ENCODE results near the gene UBE2I.

UBE2I gene

DNA sequence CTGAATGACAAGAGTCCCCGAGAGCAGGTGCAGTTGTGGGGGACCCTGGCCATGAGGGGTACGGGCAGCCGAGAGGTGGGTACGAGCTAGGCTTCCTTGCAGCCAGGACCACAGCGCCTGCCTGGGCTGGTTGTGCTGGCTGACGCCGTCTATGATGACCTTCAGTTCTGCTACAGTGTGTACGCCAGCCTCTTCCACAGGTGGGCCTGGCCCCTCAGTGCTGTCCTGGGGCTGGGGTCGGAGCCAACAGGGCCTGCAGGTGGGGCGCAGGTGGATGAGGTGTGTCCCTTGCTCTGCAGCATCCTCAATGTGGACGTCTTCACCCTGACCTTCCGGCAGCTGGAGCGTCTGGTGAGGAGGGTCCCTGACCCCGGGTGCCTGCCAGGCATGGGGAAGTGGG, 35.1 kb downstream of the UBE2I start:
- no peak for DNase-seq

DNA sequence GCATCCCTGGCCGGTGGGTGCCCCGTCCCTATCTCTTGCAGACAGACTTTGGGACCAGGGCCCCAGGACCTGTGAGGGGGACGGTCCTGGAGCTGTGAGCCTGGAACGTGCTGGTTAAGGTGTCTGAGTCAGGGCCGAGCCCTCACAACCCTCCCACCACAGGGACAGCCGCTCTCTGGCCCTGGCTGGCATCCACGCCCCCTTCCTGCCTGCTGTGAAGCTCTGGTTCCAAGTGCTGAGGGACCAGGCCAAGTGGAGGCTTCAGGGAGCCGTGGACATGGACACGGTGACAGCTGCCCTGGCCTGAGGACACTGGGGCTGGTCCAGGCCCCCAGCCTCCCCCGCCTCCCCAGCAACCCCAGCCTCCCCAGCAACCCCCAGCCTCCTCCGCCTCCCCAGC, 35.7 kb downstream of the UBE2I start:
- no peak for DNase-seq

DNA sequence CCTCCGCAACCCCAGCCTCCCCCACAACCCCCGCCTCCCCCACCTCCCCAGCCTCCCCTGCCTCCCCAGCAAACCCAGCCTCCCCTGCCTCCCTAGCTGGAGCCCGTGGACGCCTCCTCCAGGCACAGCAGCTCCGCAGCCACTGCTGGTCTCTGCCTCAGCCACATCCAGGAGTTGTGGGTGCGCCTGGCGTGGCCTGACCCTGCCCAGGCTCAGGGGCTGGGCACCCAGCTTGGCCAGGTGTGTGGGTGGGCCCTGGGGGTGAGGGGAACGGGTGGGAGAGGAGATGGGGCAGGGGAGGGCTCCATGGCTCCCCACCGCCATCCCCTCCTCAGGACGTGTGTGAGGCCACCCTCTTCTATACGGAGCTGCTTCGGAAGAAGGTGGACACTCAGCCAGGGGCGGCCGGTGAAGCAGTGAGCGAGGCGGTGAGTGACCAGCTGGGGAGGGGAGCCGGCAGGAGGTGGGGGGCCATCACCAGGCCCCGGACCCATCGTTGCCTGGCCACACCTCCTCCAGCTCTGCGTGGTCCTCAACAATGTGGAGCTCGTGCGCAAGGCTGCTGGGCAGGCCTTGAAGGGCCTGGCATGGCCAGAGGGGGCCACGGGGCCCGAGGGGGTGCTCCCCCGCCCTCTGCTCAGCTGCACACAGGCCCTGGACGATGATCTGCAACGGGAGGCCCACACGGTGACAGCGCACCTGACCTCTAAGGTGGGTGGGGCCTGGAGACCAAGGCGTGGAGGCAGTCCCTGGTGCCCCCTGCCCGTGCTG, 36.4 kb downstream of the UBE2I start:
- DNase-seq: no peak

DNA sequence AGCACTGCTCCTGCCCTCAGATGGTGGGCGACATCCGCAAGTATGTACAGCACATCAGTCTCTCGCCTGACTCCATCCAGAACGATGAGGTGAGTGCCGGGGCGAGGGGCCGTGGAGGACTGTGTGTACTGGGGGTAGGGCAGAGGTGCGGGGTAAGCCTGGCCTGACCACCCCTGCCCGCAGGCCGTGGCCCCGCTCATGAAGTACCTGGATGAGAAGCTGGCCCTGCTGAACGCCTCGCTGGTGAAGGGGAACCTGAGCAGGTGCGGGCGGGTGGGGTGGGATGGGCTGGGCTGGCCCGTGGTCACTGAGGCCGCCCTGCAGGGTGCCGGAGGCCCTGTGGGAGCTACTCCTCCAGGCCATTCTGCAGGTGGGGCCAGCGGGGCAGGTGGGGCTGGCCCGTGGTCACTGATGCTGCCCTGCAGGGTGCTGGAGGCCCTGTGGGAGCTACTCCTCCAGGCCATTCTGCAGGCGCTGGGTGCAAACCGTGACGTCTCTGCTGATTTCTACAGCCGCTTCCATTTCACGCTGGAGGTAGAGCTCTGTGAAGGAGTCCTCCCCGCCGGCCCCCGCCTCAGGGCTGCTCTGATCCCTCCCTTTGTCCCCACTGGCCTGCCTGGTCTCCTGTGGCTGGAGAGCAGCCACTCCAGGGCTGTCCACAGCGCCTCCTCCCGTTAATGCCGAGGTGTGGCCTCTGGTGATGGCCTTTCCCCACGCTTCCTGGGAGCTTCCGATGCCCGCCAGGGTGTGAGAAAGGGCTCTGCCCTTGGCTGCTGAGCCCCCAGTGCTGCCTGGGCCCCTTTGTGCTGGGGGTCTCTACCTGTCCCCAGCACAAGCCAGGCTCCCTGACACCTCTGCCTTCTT, 37.2 kb downstream of the UBE2I start:
- no peak for DNase-seq

DNA sequence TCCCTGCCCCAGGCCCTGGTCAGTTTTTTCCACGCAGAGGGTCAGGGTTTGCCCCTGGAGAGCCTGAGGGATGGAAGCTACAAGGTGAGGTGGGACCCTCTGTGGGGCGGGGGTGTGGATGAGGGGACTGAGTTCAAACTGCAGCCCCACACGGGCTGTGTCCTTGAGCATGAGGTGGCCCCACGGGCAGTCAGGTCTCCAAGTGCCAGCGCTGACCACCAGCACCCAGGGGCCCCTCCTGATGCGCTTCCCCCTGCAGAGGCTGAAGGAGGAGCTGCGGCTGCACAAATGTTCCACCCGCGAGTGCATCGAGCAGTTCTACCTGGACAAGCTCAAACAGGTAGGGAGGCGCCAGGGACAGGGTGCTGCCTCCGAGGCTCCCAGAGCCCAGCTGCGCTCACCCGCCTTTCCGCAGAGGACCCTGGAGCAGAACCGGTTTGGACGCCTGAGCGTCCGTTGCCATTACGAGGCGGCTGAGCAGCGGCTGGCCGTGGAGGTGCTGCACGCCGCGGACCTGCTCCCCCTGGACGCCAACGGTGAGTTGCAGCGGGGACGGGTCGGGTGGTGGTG, 37.9 kb downstream of the UBE2I start:
- no peak for DNase-seq

DNA sequence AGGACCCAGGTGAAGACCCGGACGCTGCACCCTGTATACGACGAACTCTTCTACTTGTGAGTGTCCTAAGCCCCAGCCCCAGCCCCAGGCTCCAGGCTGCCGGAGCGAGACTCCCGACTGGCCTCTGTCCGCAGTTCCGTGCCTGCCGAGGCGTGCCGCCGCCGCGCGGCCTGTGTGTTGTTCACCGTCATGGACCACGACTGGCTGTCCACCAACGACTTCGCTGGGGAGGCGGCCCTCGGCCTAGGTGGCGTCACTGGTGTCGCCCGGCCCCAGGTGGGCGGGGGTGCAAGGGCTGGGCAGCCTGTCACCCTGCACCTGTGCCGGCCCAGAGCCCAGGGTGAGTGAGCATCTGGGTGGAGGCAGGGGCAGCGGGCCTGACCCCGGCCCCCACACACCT, 38.5 kb downstream of the UBE2I start:
- DNase-seq: no peak

DNA sequence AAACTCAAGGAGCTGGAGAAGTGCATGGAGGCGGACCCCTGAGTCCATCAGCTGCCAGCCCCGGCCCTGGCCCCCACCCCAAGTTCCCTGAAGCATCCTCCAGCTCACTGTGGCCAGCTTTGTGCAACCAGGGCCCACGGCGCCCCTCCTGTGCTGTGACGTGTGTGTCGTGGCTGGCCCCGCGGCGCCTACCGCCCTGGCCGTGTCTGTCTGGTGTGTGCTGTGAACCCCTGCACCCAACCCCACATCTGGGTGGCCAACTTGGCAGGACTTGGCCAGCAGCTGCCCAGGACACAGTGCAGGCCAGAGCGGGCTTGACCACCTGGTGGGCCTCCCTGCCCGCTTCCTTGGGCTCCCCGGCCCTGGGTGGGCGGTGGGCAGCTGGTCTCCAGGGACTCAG, 39.0 kb downstream of the UBE2I start:
- DNase-seq: no peak

DNA sequence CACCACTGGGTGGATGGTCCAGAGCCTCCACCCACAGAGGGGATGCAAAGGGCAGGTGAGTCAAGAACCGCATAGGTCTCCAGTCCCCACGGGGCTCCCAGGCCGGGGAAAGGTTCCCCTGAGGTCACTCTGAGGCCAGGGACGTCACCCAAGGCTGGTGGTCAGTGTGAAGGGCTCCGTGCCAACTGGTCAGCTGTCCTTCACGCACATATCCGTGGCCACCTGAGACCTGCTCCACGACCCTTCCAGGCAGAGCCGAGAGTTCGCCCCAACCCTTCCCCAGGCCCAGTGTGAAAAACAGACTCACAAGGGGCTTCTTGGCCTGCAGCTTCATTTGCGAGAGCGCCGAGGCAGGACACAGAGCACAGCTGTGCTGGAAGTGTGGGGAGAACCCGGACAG, 39.5 kb downstream of the UBE2I start:
- no peak for DNase-seq

DNA sequence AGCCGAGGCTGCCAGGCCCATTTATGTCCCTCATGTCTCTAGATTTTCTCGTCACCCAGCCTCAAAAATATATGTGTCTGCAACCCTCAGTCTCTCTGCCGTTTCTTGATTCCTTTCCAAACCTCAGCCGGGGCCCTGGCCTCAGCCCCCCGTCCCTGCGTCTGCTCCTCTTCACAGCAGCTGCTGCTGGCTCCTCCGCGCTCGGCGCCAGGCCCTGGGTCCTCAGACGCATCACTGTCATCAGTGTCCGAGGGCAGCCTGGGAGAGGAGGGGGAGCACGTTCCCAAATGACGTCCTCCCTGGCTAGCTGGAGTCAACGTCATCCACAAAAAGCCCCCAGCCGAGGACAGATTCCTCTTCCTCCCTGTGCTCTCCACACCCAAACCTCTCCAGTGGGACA, 39.9 kb downstream of the UBE2I start:
- DNase-seq: no peak

DNA sequence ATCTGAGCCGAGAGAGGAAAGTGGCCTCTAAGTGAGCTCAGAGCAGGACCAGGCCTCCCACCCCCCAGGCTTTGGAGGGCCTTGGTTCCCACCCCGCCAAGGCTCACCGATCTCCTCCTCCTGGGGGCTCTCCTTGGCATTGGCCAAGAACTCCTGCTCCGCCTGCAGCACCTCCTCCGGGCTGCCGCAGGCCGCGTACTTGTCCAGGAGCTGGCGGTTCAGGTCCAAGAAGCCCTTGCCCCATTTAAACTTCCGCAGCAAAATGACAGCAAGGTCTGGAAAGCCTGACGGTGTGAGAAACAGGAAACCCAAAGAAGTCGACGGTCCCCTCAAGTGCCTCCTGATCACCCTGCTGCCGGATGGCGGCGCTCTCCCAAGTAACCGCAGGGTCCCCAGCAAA, 40.5 kb downstream of the UBE2I start:
- no peak for DNase-seq

DNA sequence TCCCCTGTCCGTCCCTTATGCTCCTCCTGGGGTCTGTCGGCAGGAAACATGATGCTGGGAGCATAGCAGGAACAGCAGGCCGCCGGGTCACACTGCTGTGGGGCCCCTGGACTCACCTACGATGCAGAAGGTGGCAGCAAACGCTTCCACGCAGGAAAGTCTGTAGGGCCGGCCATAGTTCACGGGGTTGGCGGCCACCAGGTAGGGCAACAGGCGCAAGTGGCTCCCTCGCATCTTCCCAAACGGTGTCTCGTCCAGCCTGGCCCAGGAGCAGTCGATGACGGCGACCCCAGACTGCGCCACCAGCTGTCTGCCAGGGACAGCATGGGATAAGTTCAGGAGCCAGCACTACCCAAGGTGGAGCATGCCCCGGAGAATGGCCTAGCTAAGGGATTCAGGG, 41.3 kb downstream of the UBE2I start:
- DNase-seq: no peak

DNA sequence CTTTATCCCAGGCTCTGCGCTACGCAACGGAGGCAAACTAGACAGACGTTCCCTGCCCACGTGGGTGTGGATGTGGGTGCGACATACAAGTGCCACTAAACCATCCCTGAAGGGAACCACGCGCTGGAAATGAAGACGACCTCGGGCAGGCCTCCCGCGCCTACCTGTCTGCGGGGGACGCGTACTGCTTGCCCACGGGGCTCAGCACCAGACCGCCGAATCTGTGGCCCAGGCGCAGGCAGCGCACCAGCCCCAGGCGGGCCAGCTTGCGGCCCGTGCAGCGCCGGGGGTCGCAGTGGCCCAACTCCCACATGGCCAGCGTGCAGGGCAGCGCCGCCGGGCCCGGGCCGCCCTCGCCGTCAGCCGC, 41.8 kb downstream of the UBE2I start:
- DNase-seq: no peak

DNA sequence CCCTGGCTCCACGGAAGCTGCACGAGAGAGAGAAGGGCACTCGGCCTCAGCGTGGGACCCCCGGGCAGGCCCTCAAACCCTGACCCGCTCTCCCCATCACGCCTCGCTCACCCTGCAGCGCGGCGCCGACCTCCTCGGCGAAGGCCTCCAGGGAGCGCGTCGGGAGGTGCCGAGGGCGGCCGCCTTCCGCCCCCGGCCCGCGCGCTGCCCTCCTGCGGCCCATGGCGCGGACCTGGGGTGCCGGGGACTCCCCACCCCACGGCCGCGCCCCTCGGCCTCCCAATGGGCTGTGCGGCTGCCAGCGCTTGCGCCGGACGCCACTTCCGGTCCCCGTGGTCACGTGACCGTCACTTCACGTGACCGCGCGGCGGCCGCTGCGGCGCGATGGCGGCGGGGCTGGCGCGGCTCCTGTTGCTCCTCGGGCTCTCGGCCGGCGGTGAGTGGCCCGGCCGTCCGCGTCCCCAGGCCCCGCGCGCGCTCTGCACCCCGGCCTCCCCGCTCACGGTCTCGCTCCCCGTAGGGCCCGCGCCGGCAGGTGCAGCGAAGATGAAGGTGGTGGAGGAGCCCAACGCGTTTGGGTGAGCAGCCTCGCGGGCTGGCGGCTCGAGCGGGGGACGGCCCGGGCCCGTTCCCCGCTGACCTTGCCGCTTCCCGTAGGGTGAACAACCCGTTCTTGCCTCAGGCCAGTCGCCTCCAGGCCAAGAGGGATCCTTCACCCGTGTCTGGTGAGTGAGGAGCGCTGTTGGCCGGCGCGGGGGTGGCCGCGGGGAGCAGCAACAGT, 42.3 kb downstream of the UBE2I start, which contains the start of the genes GNPTG and TSR3:
GNPTG (plus strand) TSS at position 350 of the 781 bp plus-strand sequence; CDS start at position 385, 35 bp downstream.
TSR3 (minus strand) TSS at position 297 of the 781 bp plus-strand sequence; CDS start at position 223, 74 bp downstream.
- DNase-seq: peak; percentile 76

DNA sequence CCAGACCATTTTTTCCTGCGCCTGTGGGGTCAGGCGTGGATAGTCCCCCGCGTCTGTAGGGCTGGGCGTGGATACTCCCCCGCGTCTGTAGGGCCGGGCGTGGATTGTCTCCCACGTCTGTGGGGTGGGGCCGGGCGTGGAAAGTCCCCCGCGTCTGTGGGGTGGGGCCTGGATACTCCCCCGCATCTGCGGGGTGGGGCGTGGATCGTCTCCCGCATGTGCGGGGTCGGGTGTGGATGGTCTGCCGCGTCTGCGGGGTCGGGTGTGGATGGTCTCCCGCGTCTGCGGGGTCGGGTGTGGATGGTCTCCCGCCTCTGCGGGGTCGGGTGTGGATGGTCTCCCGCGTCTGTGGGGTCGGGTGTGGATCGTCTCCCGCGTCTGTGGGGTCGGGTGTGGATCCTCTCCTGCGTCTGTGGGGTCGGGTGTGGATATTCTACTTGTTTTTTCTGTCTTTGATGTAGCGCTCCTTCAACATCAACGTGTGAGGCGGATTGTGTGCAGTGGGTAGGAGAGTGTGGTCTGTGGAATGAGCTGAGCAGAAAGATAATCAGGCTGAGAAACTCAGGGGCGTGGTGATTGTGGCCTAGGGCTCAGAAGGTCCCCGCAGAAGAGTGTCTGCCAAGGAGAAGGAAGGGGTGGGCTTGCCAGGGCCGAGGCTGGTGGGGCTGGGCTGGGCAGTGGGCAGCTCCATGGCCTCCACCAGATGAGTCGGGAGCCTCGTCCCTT, 45.5 kb downstream of the UBE2I start:
- DNase-seq: no peak

DNA sequence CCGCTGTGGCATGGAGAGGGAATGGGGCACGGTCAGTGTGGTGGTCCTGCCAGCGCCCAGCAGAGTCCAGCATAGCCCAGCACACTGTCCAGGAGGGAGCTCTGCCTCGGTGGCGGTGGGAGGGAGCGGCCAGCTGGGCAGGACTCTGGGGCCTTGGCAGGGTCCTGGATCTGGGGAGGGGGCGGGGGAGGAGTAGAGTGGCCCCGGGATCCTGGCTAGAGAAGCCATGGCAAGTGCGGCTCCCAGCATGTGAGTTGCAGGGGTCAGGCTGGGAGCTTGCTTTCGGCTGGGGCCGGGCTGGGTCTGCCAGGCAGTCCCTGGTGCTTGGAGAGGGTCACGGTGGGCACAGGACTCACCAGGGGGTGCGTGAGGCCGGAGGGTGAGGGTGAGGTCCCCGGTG, 46.2 kb downstream of the UBE2I start:
- no peak for DNase-seq

DNA sequence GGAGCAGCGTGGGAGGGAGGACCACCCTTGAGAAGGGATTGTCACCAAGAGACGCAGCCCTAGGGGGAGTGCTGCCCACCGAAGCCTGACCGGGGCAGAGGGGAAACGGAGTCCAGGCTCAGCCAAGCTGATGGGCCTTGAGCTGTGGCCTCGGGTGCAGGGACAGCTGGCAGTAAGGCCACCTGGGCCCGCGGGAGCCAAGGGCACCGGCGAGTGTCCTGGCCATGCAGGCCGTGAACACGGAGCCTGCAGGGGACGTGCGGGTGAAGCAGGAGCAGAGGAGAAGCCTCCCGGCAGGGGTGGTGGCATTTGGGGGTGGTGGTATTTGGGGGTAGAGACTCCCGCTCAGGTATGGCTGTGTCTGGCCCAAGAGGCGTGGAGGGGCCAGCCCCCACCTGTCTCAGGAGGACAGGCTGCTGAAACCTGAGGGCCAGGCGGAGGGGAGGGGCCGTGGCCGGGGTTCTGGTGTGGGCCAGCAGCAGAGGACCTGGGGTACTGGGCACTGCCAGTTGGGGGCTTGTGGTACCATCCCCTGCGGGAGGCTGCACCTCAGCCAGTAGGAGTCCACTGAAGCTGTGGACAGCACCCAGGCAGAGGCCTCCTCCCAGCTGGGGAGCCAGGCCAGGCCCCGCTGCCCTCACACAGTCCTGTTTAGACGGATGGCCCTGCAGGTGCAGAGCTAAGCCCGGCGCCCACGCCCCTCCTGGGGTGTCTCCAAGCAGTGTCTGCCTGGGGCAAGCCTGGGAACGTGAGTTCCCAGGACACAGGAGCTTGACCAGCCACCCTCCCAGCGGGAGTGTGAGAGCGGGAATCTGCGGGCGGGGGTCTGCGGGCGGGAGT, 46.8 kb downstream of the UBE2I start:
- no peak for DNase-seq

DNA sequence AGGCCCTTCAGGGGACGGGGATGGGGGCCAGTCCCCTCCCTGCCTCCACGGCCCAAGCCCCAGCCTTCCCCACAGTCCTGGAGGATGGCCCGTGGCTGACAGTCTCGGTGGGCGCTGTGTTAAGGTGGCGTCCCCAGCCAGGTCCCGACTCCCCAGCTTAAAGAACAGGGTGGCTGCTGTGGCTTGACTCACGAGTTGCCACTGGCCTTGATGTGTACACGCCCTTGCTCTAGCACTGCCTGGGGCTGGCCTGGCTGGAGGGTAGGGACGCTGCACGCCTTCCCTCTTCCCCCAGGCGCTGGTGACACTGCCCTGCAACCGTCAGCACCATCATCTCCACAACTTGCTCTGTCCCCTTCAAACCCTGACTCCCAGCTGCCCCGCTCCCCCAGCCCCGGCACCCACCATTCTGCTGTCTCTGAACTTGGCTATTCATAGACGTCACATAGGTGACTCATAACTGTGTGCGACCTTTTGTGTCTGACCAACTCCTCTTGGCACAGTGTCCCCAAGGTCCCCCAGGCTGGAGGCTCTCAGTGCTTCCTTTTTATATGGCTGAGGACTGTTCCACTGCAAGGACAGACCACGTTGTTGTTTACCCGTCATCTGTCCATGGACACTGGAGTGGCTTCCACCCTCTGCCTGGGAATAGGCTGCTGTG, 48.6 kb downstream of the UBE2I start:
- no peak for DNase-seq

DNA sequence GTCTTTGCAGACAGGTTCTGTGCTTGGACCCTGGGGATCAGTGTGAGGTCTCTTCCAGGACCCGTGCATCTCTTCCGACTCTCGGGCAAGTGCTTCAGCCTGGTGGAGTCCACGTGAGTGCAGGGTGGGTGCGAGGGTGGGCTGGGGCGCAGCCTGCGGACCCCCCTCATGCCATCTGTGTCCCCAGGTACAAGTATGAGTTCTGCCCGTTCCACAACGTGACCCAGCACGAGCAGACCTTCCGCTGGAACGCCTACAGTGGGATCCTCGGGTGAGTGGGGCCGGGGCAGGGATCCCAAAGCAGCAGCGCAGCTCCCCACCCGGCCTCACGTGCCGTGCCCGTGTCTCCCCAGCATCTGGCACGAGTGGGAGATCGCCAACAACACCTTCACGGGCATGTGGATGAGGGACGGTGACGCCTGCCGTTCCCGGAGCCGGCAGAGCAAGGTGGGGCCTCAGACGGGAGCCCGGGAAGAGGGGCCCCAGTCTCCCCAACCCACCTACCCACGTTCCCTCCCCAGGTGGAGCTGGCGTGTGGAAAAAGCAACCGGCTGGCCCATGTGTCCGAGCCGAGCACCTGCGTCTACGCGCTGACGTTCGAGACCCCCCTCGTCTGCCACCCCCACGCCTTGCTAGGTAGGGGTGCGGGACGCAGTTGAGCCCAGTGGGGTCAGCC, 52.4 kb downstream of the UBE2I start:
- no peak for DNase-seq

DNA sequence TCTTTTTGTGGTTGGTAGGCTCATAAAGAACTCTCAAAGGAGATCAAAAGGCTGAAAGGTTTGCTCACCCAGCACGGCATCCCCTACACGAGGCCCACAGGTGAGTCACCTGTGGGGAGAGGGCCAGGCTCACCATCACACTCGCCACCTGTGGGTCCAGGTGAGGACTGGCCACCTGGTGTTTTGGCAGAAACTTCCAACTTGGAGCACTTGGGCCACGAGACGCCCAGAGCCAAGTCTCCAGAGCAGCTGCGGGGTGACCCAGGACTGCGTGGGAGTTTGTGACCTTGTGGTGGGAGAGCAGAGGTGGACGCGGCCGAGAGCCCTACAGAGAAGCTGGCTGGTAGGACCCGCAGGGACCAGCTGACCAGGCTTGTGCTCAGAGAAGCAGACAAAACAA, 53.4 kb downstream of the UBE2I start:
- no peak for DNase-seq

DNA sequence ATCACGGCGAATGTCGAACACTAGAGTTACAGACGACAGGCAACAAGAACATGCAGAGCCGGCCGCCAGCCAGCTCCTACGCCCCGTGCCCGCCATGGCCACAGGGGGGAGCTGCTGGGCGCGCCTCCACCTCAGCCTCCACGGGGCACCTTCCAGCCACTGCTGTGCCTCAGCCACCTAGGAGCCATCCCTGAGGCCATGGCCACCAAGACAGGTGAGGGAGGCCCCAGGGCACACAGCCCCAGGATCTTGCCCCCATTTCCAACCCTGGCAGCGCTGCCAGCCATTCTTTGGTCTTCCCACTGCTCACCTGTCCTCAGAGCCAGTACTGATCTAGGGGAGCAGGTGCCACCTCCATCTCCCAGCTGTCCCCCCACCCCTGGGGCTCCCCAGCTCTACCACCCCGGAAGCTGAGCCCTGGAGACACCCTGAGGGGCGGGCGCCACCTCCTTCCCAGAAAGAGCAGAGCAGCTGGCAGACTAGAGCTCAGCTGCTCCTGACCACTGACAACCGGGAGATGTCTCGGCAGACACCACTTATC, 54.1 kb downstream of the UBE2I start:
- peak; percentile 58 for DNase-seq
